GM21360 (cell line): ENCODE results near the gene ANO1.
"Not testable (repeated sequence)": the region's sequence is repeated elsewhere in the genome, so short reads cannot be mapped to it uniquely, and the experiment has no call there.

Source experiments
- ATAC-seq: cut with Tn5 transposase; IDR thresholded peaks from one replicate; pipeline ENCODE4 v1.9.1; 2021; ENCODE audit warnings: mild to moderate bottlenecking, moderate library complexity; ENCODE audit not compliant: unreplicated experiment

The ANO1 gene

DNA sequence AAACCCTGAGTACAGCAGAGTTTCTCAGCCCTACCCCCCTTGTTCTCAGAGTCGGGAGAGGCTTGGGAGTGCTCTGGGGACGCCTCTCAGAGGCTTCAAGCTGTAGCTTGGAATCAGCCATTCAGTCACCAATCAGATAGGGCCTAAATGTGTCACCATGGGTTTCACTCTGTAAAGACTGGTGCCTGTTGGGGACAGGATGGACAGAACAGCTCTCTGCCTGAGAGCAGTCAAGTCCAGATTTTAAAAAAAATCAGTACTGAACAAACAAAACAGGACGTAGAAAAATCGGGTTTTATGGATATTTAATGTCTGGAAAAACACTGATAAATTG is 126.3 kb downstream of the ANO1 start:
- no peak for ATAC-seq

DNA sequence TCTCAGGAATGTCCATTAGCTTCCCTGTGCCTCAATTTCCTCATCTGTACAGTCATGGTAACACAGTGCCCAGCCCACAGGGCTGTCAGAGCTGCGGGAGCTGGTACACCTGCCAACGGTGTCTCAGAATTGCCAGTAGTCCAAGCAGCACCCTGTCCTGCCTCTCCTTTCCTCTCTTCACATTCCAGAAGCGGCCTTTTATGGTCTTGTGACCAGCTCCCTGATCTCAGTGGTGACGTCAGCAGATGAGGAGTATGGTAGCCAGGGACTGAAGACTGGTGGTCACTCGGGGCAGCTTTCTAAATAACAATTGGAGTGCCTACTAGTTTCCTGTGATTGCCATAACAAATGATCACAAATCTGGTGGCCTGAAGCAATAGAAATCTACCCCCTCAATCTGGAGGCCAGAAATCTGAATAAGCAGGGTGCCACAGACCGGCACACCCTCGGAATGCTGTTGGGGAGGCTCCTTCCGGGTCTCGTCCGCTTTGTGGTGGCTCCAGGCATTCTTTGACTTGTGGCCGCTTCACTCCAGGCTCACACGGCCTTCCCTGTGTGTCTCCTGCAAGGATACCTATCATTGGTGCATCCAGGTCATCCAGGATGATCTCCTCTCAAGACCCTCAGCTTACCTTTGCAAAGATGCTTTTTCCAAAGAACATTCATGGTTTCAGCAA is 127.1 kb downstream of the ANO1 start:
- ATAC-seq: no peak

DNA sequence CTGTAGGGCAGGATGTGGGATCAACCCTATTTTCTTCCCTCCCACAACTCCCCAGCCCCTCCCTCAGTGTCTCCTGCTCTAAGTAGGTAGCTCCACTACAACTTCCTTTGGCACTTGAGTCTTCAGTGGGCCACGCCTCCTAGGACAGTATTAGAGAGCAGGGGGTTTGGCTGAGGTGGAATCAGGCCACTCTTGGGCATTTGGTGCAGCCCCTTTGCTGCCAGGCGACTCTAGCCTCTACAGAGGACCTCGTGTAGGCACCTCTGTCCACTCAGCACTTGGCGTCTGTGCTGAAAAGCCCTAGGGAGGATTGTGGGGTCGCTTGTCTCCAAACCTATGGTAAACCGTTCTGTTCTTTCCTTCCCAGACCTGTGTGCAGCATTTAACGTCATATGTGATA is 127.6 kb downstream of the ANO1 start:
- no peak for ATAC-seq

DNA sequence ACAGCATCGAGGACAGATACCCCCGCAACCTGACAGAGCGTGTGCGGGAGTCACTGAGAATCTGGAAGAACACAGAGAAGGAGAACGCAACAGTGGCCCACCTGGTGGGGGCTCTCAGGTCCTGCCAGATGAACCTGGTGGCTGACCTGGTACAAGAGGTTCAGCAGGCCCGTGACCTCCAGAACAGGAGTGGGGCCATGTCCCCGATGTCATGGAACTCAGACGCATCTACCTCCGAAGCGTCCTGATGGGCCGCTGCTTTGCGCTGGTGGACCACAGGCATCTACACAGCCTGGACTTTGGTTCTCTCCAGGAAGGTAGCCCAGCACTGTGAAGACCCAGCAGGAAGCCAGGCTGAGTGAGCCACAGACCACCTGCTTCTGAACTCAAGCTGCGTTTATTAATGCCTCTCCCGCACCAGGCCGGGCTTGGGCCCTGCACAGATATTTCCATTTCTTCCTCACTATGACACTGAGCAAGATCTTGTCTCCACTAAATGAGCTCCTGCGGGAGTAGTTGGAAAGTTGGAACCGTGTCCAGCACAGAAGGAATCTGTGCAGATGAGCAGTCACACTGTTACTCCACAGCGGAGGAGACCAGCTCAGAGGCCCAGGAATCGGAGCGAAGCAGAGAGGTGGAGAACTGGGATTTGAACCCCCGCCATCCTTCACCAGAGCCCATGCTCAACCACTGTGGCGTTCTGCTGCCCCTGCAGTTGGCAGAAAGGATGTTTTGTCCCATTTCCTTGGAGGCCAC is 128.3 kb downstream of the ANO1 start:
- ATAC-seq: no peak

DNA sequence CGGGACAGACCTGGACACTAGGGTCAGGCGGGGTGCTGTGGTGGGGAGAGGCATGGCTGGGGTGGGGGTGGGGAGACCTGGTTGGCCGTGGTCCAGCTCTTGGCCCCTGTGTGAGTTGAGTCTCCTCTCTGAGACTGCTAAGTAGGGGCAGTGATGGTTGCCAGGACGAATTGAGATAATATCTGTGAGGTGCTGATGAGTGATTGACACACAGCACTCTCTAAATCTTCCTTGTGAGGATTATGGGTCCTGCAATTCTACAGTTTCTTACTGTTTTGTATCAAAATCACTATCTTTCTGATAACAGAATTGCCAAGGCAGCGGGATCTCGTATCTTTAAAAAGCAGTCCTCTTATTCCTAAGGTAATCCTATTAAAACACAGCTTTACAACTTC is 128.9 kb downstream of the ANO1 start:
- ATAC-seq: no peak

DNA sequence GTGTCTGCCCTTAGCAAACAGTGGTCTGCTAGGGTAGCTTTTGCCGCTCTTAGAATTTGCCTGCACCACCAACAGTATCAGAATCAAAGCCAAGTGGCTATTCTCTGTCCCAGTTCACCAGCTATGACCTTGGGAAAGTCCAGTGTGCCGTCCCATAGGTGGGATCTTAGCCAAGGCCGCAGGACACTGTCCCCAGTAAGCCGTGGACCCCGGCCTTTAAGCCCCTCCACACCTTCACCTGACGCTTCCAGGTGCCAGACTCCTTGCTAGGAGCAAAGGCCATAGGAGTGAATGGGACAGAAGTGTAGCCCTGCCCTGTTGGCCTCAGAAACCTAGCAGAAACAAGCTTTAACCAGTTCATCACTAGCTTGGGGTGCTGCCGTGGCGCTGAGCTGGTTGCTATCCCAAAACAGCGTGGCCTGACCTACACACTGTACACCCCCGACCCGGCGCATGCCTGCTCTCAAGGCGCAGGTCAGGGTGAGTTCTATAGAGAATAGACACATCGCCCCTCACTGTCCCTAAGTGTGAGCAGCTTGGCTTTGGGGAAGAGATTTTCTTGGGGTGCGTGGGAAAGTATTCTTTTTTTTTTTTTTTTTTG is 129.5 kb downstream of the ANO1 start:
- no peak for ATAC-seq

DNA sequence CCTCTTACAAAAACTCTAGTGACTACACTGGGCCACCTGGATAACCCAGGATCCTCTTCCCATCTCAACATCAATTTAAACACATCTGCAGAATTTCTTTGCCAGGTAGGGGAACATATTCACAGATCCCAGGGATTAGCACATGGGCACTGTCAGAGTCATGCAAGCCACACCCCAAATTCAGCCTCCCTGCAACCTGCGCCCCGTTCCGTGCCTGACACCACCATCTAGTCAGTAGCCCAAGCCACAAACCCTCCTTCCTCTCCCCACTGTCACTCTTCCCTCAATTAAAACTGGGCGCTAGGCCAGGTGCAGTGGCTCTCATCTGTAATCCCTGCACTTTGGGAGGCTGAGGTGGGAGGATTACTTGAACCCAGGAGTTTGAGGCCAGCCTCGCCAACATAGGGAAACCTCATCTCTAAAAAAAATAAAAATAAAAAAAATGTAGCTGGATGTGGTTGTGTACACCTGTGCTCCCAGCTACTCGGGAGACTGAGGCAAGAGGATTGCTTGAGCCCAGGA is 131.3 kb downstream of the ANO1 start:
- ATAC-seq: no peak

DNA sequence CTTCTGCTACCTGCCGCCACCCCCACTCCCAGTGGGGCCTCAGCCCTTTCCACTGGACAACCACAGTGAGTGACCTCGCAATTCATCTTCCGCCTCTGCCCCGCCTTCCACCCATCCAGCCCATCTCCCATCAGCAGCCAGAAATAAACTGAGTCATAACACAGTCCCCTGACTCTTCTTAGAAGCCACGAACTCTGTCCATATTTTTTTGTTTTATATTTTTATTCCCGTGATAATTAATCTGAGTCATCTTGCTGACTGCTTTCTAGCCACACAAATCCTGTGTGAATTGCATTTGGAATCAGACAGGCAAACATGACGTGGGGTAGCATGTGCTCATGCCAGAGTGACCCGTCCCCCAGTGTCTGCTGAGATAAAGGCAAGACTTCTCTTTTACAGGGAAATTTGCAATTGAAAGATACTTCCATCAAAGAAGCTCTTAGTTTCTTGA is 132.0 kb downstream of the ANO1 start:
- ATAC-seq: no peak

DNA sequence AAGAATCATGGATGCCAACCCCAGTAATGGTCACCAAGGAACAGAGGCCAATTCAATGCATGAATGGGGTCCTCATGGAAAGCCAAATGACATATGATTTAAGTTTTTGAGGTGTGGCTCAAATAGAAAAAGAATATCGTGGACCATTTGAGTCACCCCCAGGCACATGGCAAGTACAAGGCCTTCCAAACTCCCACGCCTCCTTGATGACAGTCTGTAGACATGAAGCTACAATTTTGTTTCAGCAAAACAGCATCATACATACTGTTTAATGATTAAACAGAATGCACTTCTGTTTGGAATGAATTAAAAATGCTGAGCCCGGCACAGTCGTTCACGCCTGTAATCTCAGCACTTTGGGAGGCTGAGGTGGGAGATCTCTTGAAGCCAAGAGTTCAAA is 132.4 kb downstream of the ANO1 start:
- no peak for ATAC-seq

DNA sequence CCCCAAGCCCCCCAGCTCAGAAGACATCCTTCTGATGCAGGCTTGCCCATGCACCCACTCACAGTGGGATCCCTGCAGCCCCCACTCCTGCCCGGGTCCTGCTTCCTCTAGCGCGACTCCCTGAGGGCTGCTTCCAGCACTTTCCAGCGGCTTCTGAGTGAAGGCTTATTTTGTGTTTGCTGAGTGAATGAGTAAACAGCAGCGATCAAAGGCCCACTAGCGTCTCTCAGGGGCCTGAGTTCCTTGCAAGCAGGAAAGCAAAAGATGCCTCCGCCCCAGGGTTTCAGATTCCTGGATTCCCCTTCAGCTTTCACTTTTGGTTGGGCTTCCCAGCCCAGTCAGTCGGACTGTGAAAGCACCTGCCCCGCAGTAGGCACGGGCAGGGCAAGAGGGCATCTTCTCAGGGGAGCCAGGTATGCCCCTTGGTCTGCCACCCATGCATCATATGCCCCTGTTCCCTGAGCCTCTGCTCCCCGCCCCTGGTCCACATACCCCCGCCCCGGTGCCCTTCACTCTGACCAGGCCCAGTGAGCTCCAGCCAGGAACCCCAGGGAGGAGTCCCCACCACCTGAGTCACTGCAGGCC is 134.2 kb downstream of the ANO1 start:
- no peak for ATAC-seq

DNA sequence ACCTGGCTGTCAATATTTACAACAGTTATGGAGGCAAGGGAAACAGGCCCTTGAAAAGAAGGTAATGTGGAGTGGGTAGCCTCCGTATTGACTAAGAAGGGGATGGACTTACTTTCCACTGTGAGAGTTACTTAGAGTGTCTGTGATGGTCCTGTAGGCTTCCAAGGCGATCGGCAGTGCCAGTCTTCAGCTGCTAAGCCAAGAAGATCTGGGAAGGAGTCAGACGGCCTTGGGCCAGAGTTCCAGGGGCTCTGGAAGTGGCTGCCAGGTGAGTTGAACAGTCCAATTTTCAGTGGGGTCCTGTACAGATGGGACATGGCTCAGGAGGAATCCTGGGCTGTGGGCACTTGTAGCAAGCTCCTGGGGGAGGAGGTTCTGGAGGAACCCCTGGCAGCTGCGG is 139.3 kb downstream of the ANO1 start:
- ATAC-seq: not testable (repeated sequence)

DNA sequence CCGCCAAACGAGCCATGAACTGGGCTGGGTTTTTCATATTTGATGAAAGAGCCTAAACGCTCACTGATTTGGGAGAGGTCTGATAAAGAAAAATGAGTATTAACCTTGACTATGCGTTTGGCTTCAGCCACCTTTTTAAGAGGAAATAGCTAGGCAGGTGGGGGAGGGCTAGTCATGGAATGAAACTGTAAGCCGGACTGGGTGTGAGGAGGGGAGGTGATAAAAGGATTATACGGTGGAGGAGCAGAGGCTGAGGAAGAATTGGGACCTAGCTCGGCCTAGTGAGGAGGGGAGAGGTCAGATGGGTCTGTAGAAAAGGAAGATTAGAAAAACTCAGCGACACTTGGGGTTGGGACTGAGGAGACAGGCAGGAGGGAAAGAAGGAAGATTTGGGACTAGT is 140.0 kb downstream of the ANO1 start:
- ATAC-seq: not testable (repeated sequence)

DNA sequence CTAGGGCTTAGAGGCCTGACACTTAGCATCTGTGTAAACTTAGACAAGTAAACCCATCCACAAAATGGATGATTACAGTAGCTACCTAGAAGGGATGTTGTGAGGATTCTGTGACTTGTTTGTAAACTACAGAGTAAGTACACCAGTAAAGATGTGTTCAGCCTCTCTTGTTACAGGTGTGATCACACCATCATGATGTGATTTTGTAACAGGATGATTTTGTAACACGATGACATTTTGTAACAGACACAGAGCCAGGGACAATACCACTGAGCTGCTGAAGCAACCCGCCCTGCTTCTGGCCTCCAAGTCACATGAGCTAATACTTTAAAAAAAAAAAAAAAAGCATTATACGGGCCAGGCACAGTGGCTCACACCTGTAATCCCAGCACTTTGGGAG is 142.0 kb downstream of the ANO1 start:
- ATAC-seq: no peak

DNA sequence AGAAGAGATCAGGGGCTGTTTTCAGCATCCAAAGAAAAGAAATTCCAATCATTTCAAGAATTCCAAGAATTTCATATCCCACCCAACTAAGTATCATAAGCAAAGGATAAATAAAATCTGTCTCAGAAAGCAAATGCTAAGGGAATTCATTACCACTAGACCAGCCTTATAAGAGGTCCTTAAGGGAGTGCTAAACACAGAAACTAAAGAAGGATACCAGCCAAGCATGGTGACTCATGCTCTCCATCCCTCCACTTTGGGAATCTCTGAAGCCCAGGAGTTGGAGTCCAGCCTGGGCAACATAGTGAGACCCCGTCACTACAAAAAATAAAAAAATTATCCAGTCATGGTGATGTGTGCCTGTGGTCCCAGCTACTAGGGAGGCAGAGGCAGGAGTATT is 142.8 kb downstream of the ANO1 start:
- ATAC-seq: no peak

DNA sequence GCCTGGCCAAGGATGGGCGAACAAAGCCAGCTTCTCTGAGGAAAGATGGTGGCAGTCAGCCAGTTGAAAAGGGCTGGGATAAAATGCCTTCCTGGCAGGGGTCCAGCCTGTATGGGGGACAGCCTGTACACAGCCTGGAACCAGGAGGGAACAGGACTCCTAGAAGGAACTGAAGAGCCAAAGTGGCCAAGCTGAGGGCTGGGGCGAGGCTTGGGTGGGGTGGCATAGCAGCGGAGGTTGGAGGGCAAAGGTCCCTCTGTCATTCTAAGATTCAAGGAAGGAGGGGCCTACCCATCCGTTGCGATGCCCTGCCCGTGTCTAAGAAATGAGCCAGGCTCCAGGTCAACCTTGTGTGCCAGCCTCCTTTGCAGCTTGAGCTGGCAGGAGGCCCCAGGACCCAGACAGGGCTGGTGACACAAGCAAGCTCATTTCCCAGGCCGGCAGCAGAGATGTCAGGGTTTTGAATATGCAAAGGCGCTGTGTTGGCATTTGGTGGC is 147.6 kb downstream of the ANO1 start:
- ATAC-seq: no peak

DNA sequence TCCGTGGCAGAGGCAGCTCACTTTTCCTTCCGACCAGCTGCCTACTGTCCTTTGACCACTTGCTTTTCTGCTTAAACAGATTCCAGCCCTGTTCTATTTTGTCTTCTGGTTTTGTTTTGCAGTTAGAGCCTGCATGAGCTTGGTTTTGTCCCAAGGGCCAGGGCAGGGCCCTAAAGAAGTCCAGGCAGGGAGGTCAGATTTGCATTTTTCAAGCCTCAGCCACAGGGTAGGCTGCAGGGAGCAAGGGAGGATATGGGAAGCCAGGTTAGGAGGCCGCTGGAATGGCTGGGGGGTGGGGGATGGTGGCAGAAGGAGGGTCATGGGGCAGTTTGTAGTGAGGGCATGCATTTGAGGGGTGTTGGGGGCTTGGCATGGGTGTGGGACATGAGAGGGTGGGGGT is 148.1 kb downstream of the ANO1 start:
- no peak for ATAC-seq

DNA sequence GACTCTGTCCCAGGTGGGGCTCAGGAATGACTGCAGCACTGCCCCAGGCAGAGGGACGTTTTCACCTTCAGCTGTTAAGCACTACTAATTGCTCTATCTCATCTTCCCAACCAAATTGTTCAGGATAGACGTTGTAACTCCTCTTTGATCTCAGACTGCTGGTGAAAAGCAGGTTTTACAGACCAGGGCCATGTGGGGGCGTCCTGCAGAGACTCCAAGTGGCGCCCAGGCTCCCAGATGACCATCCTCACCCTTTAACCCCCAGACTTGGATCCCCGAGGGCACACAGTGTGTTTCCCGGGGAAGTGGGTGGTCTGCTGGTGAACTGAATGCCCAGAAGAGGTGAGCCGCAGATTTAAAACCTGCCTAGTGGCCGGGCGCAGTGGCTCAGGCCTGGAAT is 148.8 kb downstream of the ANO1 start:
- no peak for ATAC-seq

DNA sequence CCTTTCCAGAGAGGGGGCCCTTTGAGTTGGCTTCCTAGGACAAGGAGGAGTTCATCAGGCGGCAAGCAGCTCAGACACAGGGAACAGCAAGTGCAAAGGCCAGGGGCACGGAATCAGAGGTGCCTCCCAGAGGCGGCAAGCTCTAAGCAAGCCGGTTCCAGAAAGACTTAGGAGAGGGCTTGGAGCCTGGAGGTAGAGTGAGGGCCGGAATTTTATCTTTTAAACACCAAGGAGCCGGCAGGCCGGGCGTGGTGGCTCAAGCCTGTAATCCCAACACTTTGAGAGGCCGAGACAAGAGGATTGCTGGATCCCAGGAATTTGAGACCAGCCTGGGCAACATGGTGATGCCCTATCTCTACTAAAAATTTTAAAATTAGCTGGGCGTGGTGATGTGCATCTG is 151.6 kb downstream of the ANO1 start:
- ATAC-seq: no peak

DNA sequence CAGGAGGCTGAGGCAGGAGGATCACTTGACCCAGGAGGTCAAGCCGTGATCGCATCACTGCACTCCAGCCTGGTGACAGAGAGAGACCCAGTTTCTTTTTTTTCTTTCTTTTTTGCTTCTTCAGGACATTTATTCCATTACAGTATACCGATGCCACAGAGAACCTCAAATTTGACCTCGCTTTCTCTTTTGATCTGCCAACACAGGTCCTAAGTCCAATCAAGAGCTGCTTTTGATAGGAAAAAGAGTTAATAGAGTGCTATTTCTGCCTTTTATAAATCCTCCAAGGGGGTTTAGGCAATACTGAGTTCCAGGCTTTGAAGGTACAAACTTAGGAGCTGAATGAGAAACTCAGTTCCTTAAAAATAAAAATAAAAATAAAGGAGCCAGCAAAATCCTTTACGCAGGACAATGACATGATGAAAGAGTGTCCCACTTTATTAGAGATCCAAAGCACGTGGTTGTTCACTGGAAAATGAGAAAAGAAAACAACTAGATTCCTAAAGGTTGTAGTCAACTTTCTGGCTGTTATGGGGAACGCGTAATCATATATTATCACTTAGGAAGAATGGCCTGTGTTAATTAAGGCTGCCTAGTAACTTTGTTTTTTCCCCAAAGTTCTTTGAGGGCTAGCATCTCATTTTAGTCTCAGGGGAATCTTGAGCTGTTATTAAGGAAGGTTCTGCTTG is 152.2 kb downstream of the ANO1 start:
- ATAC-seq: no peak

DNA sequence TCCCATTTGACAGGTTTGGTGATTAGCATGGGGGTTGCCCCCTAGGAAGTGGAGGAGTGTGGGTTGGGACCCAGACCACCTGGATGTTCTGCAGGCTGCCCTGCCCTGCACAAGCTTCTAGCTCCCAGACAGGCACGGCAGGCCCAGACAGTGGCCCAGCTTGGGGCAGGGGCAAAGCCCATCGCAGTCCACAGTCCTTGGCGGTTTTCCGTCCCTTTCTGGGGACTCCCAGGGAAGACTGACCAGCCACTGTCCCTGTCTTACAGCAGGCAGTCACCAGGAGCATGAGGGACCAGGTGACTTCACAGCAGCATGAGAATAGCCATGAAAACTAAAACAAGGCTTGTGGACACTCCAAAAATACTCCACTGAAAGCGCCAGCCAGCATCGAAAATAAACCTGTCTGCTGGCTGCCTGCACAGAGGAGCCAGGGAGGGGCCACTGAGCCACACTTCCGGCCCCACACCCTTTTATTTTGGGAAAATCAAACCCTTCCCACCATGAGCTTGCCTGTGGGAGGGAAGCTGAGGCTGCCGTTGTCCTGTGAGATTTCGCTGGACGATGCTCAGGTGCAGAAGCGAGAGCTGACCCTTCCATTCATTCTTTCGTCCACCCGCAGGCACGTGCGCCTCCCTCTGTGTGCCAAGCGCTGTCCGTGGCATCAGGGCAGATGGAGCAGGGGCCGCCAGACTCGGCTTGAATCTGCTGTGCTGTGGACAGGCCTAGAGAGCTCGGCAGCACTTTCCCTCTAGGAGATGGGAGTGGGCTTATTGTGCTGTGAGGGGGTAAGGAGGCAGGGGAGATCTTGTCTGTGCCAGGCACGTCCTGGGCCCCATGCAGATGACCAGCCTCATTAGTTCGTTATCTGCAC is 153.0 kb downstream of the ANO1 start:
- ATAC-seq: no peak
